SH-SY5Y (cell line): ENCODE measurements around the gene HEATR1.

Source experiments
- GATA2 ChIP-seq: IDR thresholded peaks from 2 replicates; pipeline ENCODE4 v1.6.1; 2011; ENCODE audit warnings: mild to moderate bottlenecking, low read depth, low read length
- GATA3 ChIP-seq: IDR thresholded peaks from 2 replicates; pipeline ENCODE4 v1.6.1; 2011; ENCODE audit warnings: low read depth, mild to moderate bottlenecking, low read length, moderate library complexity

GRCh38 chr1:236523704-236524141, 80.6 kb downstream of the HEATR1 start, which contains the start of gene LGALS8:
- TF ChIP-seq GATA2 (no peak), GATA3 (no peak)
